Measurements from ENCODE around the gene PRRG2. TPM values are rescaled to one million over a fixed set of nuclear protein-coding genes. Genes with fewer than 3 reads are reported as not detected.

PRRG2 gene
- polyA plus RNA-seq, 6 donors from 2014 or later = 0.20 to 0.79 (median 0.62) TPM; not detected in 1

DNA sequence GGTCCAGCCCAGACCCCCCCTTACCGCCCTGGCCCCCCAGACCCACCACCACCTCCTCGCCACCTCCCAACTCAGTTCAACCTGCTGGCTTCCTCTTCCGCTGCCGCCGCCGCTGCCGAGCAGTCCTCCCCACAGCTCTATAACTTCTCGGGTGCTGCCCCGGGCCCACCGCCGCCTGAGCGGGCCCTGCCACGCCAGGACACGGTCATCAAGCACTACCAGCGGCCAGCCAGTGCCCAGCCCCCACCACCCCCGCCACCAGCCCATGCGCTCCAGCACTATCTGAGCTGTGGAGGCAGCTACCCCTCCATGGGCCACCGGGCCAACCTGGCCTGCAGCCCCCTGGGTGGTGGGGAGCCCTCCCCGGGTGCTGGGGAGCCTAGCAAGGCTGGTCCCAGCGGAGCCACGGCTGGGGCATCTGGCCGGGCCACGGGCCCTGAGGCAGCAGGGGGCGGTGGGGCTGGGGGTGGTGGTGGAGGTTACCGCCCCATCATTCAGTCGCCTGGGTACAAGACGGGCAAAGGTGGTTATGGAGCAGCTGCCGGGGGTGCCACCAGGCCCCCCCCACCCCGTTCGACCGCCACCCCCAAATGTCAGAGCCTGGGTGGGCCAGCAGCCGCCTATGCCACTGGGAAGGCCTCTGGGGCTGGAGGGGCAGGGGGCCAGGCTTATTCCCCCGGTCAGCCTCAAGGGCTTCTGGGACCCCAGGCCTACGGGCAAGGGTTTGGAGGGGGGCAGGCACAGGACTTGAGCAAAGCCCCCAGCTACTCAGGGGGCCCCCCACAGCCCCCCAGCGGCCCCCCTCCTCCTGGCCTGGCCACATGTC is 14.1 kb downstream of the PRRG2 start:
- Mint-ChIP-seq H3K27ac (no peak overlapping the region), H3K9me3 (no peaks in the 10 kb centered on the region), H3K4me1 (peaks cover 28 to 32% (median 30%) of the 10 kb centered on the region in 3 donors), H3K4me3 (peak overlapping the region in 2 of 8 donors; percentile 80 to 84), H3K36me3 (peaks cover 0 to 20% of the 10 kb centered on the region in 2 donors), H3K27me3 (no peaks in the 10 kb centered on the region)
- DNase-seq = no peak
- ATAC-seq (ENCODE audit: low read depth in 2 of 2) = no peak

- H3K4me3 Mint-ChIP-seq = no peak overlapping the region
- peaks cover 31 to 35% (median 31%) of the 10 kb centered on the region in 3 donors for H3K4me1 Mint-ChIP-seq
- H3K36me3 Mint-ChIP-seq = peaks cover 0 to 27% of the 10 kb centered on the region in 2 donors
- no peak for DNase-seq
- no peak for ATAC-seq (ENCODE audit: low read depth in 2 of 2)
- no peaks in the 10 kb centered on the region for H3K27me3 Mint-ChIP-seq
- no peaks in the 10 kb centered on the region for H3K9me3 Mint-ChIP-seq
- no peak overlapping the region for H3K27ac Mint-ChIP-seq
Observed at GRCh38 chr19:49595819-49596404, 14.8 kb downstream of the PRRG2 start.

- ATAC-seq (ENCODE audit: low read depth in 2 of 2) = no peak
- Mint-ChIP-seq H3K4me3 (no peak overlapping the region), H3K4me1 (peaks cover 32 to 38% (median 34%) of the 10 kb centered on the region in 3 donors), H3K9me3 (no peaks in the 10 kb centered on the region), H3K27me3 (no peaks in the 10 kb centered on the region), H3K36me3 (peaks cover 0 to 31% of the 10 kb centered on the region in 2 donors), H3K27ac (no peak overlapping the region)
- DNase-seq = no peak
Observed at GRCh38 chr19:49596407-49596806, 15.3 kb downstream of the PRRG2 start.

- no peaks in the 10 kb centered on the region for H3K9me3 Mint-ChIP-seq
- H3K27ac Mint-ChIP-seq = no peak overlapping the region
- ATAC-seq (ENCODE audit: low read depth in 2 of 2) (no peak), DNase-seq (no peak)
- H3K4me3 Mint-ChIP-seq = no peak overlapping the region
- H3K4me1 Mint-ChIP-seq = peaks cover 31 to 38% (median 34%) of the 10 kb centered on the region in 3 donors
- H3K36me3 Mint-ChIP-seq = peaks cover 0 to 31% of the 10 kb centered on the region in 2 donors
- H3K27me3 Mint-ChIP-seq = no peaks in the 10 kb centered on the region
Observed at GRCh38 chr19:49596954-49597702, 16.0 kb downstream of the PRRG2 start.

- H3K9me3 Mint-ChIP-seq = no peaks in the 10 kb centered on the region
- peaks cover 26 to 33% (median 30%) of the 10 kb centered on the region in 3 donors for H3K4me1 Mint-ChIP-seq
- no peak overlapping the region for H3K4me3 Mint-ChIP-seq
- no peak for ATAC-seq (ENCODE audit: low read depth in 2 of 2)
- peaks cover 0 to 31% of the 10 kb centered on the region in 2 donors for H3K36me3 Mint-ChIP-seq
- DNase-seq = no peak
- H3K27ac Mint-ChIP-seq = no peak overlapping the region
- no peaks in the 10 kb centered on the region for H3K27me3 Mint-ChIP-seq
Observed at GRCh38 chr19:49597703-49597974, 16.5 kb downstream of the PRRG2 start.

GRCh38 chr19:49599378-49600295 is 18.5 kb downstream of the PRRG2 start:
- Mint-ChIP-seq H3K27me3 (no peaks in the 10 kb centered on the region), H3K4me1 (peaks cover 11 to 17% (median 13%) of the 10 kb centered on the region in 3 donors), H3K4me3 (no peak overlapping the region), H3K36me3 (peaks cover 0 to 18% of the 10 kb centered on the region in 2 donors), H3K9me3 (no peaks in the 10 kb centered on the region), H3K27ac (peak overlapping the region in 2 of 6 donors; percentile 35 to 53)
- no peak for ATAC-seq (ENCODE audit: low read depth in 2 of 2)
- no peak for DNase-seq

GRCh38 chr19:49601482-49602038 is 20.4 kb downstream of the PRRG2 start:
- Mint-ChIP-seq H3K9me3 (no peaks in the 10 kb centered on the region), H3K36me3 (peaks cover 0 to 16% of the 10 kb centered on the region in 2 donors), H3K27me3 (no peaks in the 10 kb centered on the region), H3K4me1 (peaks cover 10 to 17% (median 11%) of the 10 kb centered on the region in 3 donors), H3K27ac (peak overlapping the region in 1 of 6 donors; percentile 49), H3K4me3 (no peak overlapping the region)
- no peak for DNase-seq
- ATAC-seq (ENCODE audit: low read depth in 2 of 2) = no peak

- DNase-seq = no peak
- no peaks in the 10 kb centered on the region for H3K9me3 Mint-ChIP-seq
- peaks cover 0 to 16% of the 10 kb centered on the region in 2 donors for H3K36me3 Mint-ChIP-seq
- H3K27ac Mint-ChIP-seq = peak overlapping the region in 1 of 6 donors; percentile 30
- ATAC-seq (ENCODE audit: low read depth in 2 of 2) = no peak
- no peaks in the 10 kb centered on the region for H3K27me3 Mint-ChIP-seq
- H3K4me3 Mint-ChIP-seq = peak overlapping the region in 1 of 8 donors; percentile 52
- peaks cover 10 to 17% (median 11%) of the 10 kb centered on the region in 3 donors for H3K4me1 Mint-ChIP-seq
Observed at GRCh38 chr19:49602806-49603205, 21.7 kb downstream of the PRRG2 start.

DNA sequence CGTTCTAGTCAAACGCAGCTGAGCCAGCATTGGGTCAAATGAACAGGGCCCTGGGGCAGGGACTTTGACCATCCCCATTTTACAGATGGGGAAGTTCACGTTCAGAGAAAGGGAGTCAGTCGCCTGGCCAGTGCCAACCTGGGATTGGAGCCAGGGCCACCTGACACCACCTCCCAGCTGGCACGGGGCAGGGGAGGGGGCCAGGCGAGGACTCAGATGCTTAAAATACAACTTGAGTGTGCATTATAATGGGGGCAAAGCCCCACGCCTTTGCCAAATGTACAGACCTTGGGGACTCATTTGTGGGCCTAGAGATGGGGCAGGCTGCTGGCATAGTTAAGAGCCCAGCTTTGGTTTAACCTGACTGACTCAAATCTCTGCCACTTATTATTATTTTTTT is 24.5 kb downstream of the PRRG2 start:
- DNase-seq (no peak), ATAC-seq (ENCODE audit: low read depth in 2 of 2) (no peak)
- H3K27ac Mint-ChIP-seq = no peak overlapping the region
- peaks cover 5 to 12% (median 10%) of the 10 kb centered on the region in 3 donors for H3K4me1 Mint-ChIP-seq
- no peaks in the 10 kb centered on the region for H3K27me3 Mint-ChIP-seq
- H3K36me3 Mint-ChIP-seq = peaks cover 0 to 6% of the 10 kb centered on the region in 2 donors
- no peak overlapping the region for H3K4me3 Mint-ChIP-seq
- no peaks in the 10 kb centered on the region for H3K9me3 Mint-ChIP-seq

DNA sequence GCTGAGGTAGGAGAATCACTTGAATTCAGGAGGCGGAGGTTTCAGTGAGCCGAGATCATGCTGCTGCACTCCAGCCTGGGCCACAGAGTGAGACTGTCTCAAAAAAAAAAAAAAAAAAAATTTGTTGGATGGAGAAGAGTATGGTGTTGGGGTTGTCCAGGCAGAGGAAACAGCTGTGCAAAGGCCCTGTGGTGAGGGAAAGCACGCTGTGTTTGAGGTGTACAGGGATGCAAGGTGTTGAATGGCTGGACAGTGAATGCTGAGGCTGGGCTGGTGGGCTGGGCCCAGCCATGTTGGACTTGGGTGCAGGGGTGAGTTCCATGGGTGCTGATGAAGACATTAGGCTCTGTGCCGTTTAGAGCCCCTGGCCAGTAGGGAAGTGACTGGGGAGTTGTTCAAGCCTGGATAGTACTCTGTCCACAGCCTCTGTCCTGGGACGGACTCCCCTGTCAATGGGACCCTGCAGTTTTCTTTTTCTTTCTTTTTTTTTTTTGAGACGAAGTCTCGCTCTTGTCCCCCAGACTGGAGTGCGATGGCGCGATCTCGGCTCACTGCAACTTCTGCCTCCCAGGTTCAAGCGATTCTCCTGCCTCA is 28.5 kb downstream of the PRRG2 start:
- Mint-ChIP-seq H3K27ac (no peak overlapping the region), H3K4me1 (peaks cover 4 to 9% (median 5%) of the 10 kb centered on the region in 3 donors), H3K36me3 (peaks cover 0 to 8% of the 10 kb centered on the region in 2 donors), H3K4me3 (peak overlapping the region in 1 of 8 donors; percentile 37), H3K9me3 (no peaks in the 10 kb centered on the region), H3K27me3 (no peaks in the 10 kb centered on the region)
- DNase-seq (no peak), ATAC-seq (ENCODE audit: low read depth in 2 of 2) (no peak)

GRCh38 chr19:49613374-49613773 is 32.3 kb downstream of the PRRG2 start:
- ATAC-seq (ENCODE audit: low read depth in 2 of 2) (no peak), DNase-seq (no peak)
- Mint-ChIP-seq H3K9me3 (peaks cover 0 to 6% (median 0%) of the 10 kb centered on the region in 7 donors), H3K36me3 (peaks cover 0 to 23% of the 10 kb centered on the region in 2 donors), H3K27ac (peak overlapping the region in 1 of 6 donors; percentile 41), H3K27me3 (no peaks in the 10 kb centered on the region), H3K4me1 (peaks cover 4 to 18% (median 5%) of the 10 kb centered on the region in 3 donors), H3K4me3 (no peak overlapping the region)

DNA sequence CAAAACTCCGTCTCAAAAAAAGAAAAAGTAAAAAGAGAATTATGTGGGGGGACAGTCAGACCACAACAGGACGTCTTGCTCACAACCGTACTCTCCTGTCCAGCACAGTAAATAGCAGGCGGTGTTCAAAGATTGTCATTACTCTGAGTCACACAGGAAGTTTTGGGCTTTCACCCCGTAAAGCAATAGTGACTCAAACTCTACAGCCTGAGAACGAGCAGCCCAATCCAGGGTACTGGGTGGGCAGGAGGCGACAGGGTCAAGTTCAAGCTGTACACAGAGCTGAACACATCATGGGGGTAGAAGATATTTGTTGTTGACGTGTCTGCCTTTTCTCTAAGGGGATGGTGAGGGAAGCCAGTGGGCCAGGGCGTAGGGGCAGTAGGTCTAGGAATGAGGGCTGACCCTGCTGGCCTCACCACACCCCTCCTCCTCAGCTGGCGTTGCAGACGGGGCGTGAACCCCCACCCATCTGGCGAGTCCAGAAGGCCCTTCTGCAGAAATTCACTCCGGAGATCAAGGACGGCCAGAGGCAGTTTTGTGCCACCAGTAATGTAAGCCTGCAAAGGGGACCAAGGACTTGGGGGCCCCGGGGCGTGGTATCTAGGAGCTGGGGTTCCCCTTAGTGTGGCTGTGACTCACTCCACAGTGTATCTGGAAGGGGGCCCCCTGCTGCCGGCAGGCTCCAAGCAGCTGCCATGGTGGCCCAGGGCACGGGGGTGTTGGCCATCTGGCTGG is 33.1 kb downstream of the PRRG2 start:
- Mint-ChIP-seq H3K27me3 (no peaks in the 10 kb centered on the region), H3K4me3 (no peak overlapping the region), H3K36me3 (peaks cover 0 to 31% of the 10 kb centered on the region in 2 donors), H3K9me3 (peaks cover 0 to 6% (median 0%) of the 10 kb centered on the region in 7 donors), H3K27ac (peak overlapping the region in 5 of 6 donors; percentile 30 to 84 (median 49)), H3K4me1 (peaks cover 4 to 23% (median 5%) of the 10 kb centered on the region in 3 donors)
- DNase-seq (no peak), ATAC-seq (ENCODE audit: low read depth in 2 of 2) (no peak)

All from naive B cell (primary cell).